Left ventricle myocardium inferior (tissue), 1 donor: ENCODE data around the gene MLLT10. TPM values are rescaled to one million over a fixed set of nuclear protein-coding genes. Genes with fewer than 3 reads are reported as not detected.

Source experiments
- DNase-seq: peaks from one replicate; pipeline ENCODE4 v3.0.0-alpha.2; 2020
- H3K27ac ChIP-seq: fragments of 200-600 bp; replicated peaks from 2 replicates; pipeline ENCODE4 v1.8.0; 2021
- H3K27me3 ChIP-seq: fragments of 200-600 bp; 2 replicates; pipeline ENCODE4 v1.8.0; 2021; ENCODE audit warnings: low read depth
- H3K36me3 ChIP-seq: fragments of 200-600 bp; 2 replicates; pipeline ENCODE4 v1.8.0; 2021
- H3K4me1 ChIP-seq: fragments of 200-600 bp; 2 replicates; pipeline ENCODE4 v1.8.0; 2021
- H3K4me3 ChIP-seq: fragments of 200-600 bp; 2 replicates; pipeline ENCODE4 v1.8.0; 2021; ENCODE audit warnings: mild to moderate bottlenecking, moderate library complexity
- H3K9me3 ChIP-seq: fragments of 200-600 bp; replicated peaks from 2 replicates; pipeline ENCODE4 v1.8.0; 2021
- intact Hi-C: fragments of 100-400 bp; cut with micrococcal nuclease; formaldehyde crosslinking; loops from one replicate; pipeline ENCODE4 v1.11.0; 2022
- total RNA-seq: library from RNA; stranded (reverse); fragmentation: NEBNext Ultra II Directional; extraction: Animal tissue kit (Norgen Biotek cat#: 25700); gene quantifications from one replicate; pipeline ENCODE4 v1.2.1, GENCODE V29; 2021
- TF ChIP-seq, protein P1 (sequence below): fragments of 200-600 bp; IDR thresholded peaks from 2 replicates; pipeline ENCODE4 v1.8.0; 2021; ENCODE audit warnings: antibody characterized with exemption, mild to moderate bottlenecking, borderline replicate concordance
- donor health status: DM: no; HTN: yes; CAD: no; lungs with severe emphysema.

Gene MLLT10
- total RNA-seq, 1 donor from 2014 or later, result 18.7 TPM

DNA sequence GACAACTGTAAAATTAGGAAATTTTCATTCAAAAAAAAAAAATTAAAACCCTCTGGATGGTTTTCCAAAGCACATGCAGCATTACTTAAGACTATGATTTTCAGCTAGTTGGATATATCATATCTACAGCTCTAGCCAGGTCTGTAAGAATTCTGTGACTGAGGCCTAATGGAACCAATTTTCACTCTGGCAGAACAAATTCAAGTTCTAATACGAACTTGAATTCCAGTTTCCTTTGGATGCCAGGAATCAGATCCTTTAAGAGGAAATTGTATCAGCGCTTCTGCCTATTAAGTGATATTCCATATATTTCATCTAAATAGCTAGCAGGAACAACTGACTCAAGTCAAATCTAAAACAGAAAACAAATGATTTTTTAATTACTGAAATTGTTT, 43.3 kb upstream of the MLLT10 start:
- no peak overlapping the region for H3K4me3 ChIP-seq
- no peaks in the 10 kb centered on the region for H3K36me3 ChIP-seq
- H3K4me1 ChIP-seq, result peaks cover 15% of the 10 kb centered on the region
- intact Hi-C loops, result loop anchor here (10.0 kb wide), 1 partner anchor 216 kb away; no protein-coding TSS in a partner anchor
- TF ChIP-seq, protein P1, sequence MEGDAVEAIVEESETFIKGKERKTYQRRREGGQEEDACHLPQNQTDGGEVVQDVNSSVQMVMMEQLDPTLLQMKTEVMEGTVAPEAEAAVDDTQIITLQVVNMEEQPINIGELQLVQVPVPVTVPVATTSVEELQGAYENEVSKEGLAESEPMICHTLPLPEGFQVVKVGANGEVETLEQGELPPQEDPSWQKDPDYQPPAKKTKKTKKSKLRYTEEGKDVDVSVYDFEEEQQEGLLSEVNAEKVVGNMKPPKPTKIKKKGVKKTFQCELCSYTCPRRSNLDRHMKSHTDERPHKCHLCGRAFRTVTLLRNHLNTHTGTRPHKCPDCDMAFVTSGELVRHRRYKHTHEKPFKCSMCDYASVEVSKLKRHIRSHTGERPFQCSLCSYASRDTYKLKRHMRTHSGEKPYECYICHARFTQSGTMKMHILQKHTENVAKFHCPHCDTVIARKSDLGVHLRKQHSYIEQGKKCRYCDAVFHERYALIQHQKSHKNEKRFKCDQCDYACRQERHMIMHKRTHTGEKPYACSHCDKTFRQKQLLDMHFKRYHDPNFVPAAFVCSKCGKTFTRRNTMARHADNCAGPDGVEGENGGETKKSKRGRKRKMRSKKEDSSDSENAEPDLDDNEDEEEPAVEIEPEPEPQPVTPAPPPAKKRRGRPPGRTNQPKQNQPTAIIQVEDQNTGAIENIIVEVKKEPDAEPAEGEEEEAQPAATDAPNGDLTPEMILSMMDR, result no peak
- DNase-seq, result no peak
- H3K27ac ChIP-seq, result no peak overlapping the region
- H3K27me3 ChIP-seq, result no peaks in the 10 kb centered on the region
- H3K9me3 ChIP-seq, result no peaks in the 10 kb centered on the region

DNA sequence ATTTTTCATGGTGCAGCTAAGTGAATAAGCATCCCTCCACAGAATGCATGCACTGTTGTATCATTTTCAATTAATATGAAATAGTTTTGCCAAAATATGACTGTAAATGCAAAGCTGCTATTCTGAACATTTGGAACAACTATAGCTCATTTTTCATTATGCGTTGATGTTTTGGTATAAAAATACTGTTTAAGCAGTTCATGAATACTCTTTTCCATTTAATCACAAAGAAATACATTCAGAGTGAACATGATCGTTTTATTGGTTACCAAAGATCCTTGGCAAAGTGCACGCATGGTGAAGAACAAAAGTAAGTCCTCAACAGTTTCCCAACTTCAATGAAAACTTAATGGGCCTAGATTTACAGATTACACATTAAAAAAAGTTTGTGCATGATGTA, 41.6 kb upstream of the MLLT10 start:
- Histone ChIP-seq H3K27me3 (no peaks in the 10 kb centered on the region), H3K4me3 (no peak overlapping the region), H3K27ac (no peak overlapping the region), H3K36me3 (no peaks in the 10 kb centered on the region), H3K4me1 (peaks cover 28% of the 10 kb centered on the region), H3K9me3 (no peaks in the 10 kb centered on the region)
- no peak for DNase-seq
- intact Hi-C loops, result loop anchor here (10.0 kb wide), 1 partner anchor 218 kb away; no protein-coding TSS in a partner anchor
- TF ChIP-seq, protein P1, result no peak

DNA sequence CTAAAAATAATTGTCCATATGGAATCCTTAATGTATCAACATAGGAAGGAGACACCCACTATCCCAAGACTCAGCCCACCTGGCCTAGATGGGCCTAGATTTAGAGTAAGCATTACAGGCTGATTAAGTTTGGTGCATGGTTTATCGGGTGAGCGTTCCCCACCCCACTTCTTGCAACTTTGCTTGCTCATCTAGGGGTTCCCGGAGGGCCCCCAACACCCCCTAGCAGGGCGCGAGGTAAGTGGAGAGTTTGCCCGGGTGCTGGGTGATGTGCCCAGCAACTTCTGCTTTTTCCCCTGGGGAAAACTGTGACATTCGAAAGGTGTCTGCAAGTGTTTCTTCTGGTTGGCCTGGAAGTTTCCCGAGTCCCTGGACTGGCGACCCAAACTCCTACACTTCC, 40.2 kb upstream of the MLLT10 start:
- H3K4me1 ChIP-seq, result peaks cover 28% of the 10 kb centered on the region
- intact Hi-C loops, result loop anchor here (10.0 kb wide), 1 partner anchor 219 kb away; no protein-coding TSS in a partner anchor
- H3K9me3 ChIP-seq, result no peaks in the 10 kb centered on the region
- TF ChIP-seq, protein P1, result no peak
- no peaks in the 10 kb centered on the region for H3K36me3 ChIP-seq
- H3K27me3 ChIP-seq, result no peaks in the 10 kb centered on the region
- H3K4me3 ChIP-seq, result peak overlapping the region; percentile 88
- peak overlapping the region; percentile 85 for H3K27ac ChIP-seq
- no peak for DNase-seq

DNA sequence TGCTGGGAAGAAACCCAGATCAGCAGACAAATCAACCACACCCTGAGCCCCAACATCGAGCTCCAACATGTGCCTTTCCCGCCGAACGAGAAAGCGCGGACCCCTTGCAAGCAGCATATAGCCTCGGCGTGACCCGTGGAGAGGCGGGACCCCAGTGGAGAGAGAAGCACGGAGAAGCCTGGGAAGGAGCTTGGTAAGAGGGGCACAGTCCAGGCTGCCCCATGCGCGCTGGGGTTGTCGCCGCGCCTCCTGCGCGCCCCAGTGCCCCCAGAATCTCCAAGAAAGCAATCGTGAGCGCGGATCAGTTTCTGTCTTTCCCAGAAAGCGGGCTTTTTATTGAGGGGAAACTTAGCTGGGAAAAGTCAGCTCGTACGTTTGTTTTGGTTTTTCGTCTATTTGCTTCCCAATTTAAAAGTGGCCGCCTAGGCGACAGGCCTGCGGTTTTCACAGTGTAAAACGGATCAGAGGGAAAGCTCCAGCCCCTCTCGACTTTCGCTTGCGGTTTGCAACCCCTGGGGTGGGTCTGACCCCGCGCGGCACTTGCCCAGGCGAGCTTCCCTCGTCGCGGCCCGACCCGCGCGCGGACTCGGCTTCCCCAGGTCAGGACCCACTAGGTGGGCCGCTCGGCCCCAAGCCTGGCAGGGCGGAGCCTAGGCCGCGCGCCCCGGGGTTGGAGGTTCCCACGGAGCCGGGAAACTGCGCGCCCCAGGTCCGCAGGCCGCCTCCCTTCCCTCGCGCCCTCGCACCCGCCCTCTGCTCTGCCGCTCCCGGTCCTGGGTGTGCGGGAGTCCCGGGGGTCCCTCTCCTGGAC, 39.6 kb upstream of the MLLT10 start:
- peak overlapping the region; percentile 85 for H3K27ac ChIP-seq
- no peaks in the 10 kb centered on the region for H3K9me3 ChIP-seq
- peak; percentile 50 for DNase-seq
- no peaks in the 10 kb centered on the region for H3K27me3 ChIP-seq
- no peaks in the 10 kb centered on the region for H3K36me3 ChIP-seq
- intact Hi-C loops, result loop anchor here (10.0 kb wide), 1 partner anchor 220 kb away; no protein-coding TSS in a partner anchor
- H3K4me3 ChIP-seq, result peak overlapping the region; percentile 88
- peaks cover 29% of the 10 kb centered on the region for H3K4me1 ChIP-seq
- TF ChIP-seq, protein P1, result no peak

DNA sequence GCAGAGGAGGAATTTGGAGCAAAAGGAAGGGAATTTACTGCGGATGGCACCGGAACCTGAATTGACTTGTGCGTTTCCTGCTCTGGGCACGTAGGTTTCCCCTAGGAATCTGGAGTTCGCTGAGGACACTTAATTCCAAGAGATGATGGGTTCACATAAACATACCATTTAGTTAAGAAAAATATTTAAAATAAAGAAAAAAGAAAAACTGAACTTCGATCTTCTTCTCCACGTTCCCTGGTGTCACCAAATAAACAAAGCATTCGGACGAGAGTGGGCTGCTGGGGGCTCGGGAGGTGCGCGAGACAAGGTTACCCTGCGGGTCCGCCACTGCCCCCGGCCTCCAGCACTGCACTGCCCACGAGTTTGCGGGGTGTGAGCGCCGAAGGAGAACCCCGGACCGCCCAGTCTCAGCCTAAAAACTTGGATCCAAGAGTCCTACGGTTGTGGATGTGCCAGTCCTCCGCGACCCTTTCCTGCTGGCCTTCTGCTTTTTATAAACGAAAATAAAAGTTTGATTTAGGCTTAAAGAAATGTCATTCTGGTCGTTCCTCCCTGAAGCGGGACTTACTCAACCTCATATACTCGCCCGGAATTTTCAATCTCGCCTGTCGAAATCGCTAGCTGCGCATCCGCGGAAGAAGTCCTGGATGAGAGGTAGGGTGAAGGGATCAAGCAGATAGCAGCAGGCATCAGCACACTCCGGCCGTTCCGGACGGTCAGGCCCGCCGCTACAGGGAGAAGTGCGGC, 38.9 kb upstream of the MLLT10 start:
- no peak for DNase-seq
- intact Hi-C loops, result loop anchor here (10.0 kb wide), 1 partner anchor 220 kb away; no protein-coding TSS in a partner anchor

More for the DNA sequence above, 38.9 kb upstream of the MLLT10 start:
- Histone ChIP-seq H3K36me3 (no peaks in the 10 kb centered on the region), H3K4me3 (peak overlapping the region; percentile 88), H3K4me1 (peaks cover 35% of the 10 kb centered on the region), H3K27me3 (no peaks in the 10 kb centered on the region), H3K27ac (peak overlapping the region; percentile 85), H3K9me3 (no peaks in the 10 kb centered on the region)
- TF ChIP-seq, protein P1, result no peak
